Measurements from ENCODE around the gene DSE.

- TF ChIP-seq CTCF (conservative IDR thresholded peaks at IDR 0.05 in 1 of 2, IDR thresholded peaks at IDR 0.05 in 1 of 2; ENCODE audit: low read depth in 1 of 2, low read length in 2 of 2), result no peak
- TF ChIP-seq EZH2 (IDR thresholded peaks at IDR 0.05; ENCODE audit: low read length, missing control alignments), result no peak
Observed at GRCh38 chr6:116326996-116327395, 43.8 kb upstream of the DSE start.
